GM13976 (cell line): ENCODE data around the gene LRRC3B.

Experiments
- DNase-seq: peaks from one replicate; pipeline ENCODE4 v3.0.0; 2012; ENCODE audit warnings: low spot score
- CTCF ChIP-seq: IDR thresholded peaks from 2 replicates; pipeline ENCODE4 v1.5.1; 2012; ENCODE audit warnings: borderline replicate concordance, mild to moderate bottlenecking; ENCODE audit not compliant: insufficient read depth; ENCODE audit errors: extremely low read depth, missing control alignments, control extremely low read depth
- in situ Hi-C: fragments of 300-500 bp; cut with MboI; formaldehyde crosslinking; loops from one replicate; pipeline ENCODE4 v1.12.0; 2022; ENCODE audit warnings: low sequenced_read_pairs, mixed read lengths, inconsistent platforms; ENCODE audit not compliant: unreplicated experiment

LRRC3B gene

GRCh38 chr3:26622621-26623418 is at the start of gene LRRC3B:
Gene LRRC3B (plus strand): TSS chr3:26622772. CDS start chr3:26709673, 86,901 bp downstream.
- in situ Hi-C loops = no loop called here
- TF ChIP-seq CTCF = no peak
- DNase-seq = peak; percentile 24

DNA sequence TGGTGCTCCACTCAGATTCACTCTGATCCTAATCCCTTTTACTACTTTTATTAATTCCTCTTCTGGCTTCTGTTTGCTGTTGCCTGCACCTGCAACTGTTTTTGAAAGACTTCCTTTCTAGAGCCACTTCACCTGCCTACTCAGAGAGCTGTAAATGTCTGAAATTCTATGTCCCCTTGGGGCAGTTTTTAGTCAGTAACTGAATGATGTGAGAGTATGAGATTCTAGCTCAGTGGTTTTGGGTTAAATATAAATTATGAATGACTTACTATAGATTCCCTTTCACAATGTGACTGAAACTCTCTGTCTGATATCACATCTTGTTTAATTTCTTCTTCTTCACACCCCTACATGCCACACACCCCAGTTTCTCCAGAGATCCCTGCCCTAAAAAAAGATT is 47.8 kb upstream of the LRRC3B start:
- in situ Hi-C loops = no loop called here
- no peak for TF ChIP-seq CTCF
- no peak for DNase-seq

DNA sequence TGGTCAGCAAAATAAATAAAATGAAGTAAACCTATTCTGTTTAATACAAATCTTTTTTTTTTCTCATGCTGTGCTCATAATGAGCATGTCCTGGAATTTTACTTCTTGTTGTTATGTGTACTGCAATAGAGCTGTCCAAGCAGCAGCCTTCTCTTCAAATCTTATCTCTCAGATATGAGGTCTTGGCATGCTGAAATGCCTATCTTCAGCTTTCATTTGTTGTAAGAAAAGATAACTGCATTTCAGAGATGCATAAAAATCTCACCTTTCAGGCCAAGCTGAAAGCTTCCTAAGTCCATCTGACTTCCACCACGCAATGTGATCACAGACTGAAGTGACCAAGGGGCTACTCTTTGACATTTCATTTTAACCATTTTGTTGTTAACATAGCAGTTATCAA is 43.5 kb upstream of the LRRC3B start:
- TF ChIP-seq CTCF = no peak
- DNase-seq = no peak
- in situ Hi-C loops = no loop called here

GRCh38 chr3:26587571-26587970 is 35.0 kb upstream of the LRRC3B start:
- in situ Hi-C loops = no loop called here

DNA sequence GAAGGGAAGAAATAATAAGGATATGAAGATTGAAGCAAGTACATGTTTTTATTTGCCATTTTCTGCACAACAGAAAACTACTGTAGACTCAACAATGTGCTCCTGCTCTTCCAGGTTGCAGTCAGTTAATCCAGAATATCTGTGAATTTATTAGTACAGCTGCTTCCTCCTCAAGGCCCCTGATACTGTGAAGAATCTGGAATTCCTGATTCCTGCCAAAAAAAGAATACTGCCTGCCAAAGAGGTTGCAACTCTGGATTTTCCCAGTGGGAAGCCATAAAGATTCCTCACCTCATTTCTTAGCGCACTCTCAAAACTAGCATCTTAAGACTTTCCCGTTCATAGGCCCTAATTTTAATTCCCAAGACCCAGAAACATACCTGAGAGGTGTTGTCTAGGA is 33.6 kb upstream of the LRRC3B start:
- DNase-seq = no peak
- TF ChIP-seq CTCF = no peak
- in situ Hi-C loops = no loop called here

More at GRCh38 chr3:26587571-26587970, 35.0 kb upstream of the LRRC3B start:
- no peak for DNase-seq
- no peak for TF ChIP-seq CTCF

GRCh38 chr3:26589678-26590077 is 32.9 kb upstream of the LRRC3B start:
- in situ Hi-C loops = no loop called here
- no peak for DNase-seq
- no peak for TF ChIP-seq CTCF
